ENCODE data around the gene CYP2C8. TPM values are rescaled to one million over a fixed set of nuclear protein-coding genes. Genes with fewer than 3 reads are reported as not detected.

Gene CYP2C8
- total and polyA plus RNA-seq, 2 donors (not counting 1 experiment from before 2014, with no cell fraction given) = 1.9 to 2.1 TPM

DNA sequence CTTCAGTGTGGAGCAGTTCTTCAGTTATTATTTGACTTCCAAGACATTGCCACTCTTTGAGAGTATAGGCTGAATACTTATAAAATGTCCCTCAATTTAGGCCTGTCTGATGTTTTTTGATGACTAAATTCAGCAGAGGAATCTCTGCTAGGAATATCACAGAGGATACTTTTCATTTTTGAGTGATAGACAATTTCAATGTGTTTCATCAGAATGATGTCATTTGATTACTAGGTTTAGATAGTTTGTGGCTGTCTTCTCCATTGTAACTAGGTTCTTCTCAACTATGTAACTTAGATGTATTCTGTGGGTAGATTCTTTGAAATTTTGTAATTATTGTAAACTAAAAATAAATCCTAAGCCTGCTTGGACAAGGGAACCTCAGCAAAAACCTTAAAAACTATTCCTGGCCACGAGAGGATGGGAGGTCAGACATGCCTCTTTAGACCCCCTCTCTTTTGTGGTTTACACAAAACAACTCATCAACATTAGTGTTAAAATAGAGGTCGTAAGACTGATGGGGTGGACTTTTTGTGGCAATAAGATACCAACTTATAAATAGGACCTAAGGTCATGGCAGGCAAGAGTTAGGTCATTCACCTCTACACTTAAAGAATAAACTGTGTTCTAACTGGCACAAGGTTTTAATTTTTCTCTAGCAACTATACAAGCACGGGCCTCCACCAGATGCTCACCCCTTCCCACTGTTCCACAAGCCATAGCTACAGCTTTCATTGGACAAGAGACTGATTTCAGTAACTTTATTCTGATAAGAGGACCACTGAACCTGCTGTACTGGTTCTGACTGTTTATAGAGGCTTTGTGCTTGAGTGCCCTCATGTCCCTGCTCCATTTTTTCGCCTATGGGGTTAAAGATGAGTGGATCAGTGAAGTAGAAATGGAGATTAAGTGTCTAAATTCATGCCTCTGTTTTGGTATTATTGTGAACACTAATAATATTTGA lies 33.7 kb downstream of the CYP2C8 start:
- H3K79me2 ChIP-seq (ENCODE audit: control insufficient read depth, insufficient read depth, low read length) = no peaks in the 10 kb centered on the region
- no peak overlapping the region for H2AFZ ChIP-seq (ENCODE audit: insufficient read depth, low read depth, low read length, poor library complexity, severe bottlenecking)
- Mint-ChIP-seq H3K27ac (no peak overlapping the region), H3K4me1 (no peaks in the 10 kb centered on the region), H3K27me3 (peaks cover 13% of the 10 kb centered on the region), H3K4me3 (no peak overlapping the region), H3K9me3 (ENCODE audit: insufficient read depth) (no peaks in the 10 kb centered on the region)
- no peak for TF ChIP-seq EZH2 (IDR thresholded peaks at IDR 0.05; ENCODE audit: borderline replicate concordance, insufficient read depth, low read depth, low read length, poor library complexity, severe bottlenecking)
- TF ChIP-seq, protein P1, sequence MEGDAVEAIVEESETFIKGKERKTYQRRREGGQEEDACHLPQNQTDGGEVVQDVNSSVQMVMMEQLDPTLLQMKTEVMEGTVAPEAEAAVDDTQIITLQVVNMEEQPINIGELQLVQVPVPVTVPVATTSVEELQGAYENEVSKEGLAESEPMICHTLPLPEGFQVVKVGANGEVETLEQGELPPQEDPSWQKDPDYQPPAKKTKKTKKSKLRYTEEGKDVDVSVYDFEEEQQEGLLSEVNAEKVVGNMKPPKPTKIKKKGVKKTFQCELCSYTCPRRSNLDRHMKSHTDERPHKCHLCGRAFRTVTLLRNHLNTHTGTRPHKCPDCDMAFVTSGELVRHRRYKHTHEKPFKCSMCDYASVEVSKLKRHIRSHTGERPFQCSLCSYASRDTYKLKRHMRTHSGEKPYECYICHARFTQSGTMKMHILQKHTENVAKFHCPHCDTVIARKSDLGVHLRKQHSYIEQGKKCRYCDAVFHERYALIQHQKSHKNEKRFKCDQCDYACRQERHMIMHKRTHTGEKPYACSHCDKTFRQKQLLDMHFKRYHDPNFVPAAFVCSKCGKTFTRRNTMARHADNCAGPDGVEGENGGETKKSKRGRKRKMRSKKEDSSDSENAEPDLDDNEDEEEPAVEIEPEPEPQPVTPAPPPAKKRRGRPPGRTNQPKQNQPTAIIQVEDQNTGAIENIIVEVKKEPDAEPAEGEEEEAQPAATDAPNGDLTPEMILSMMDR (IDR thresholded peaks at IDR 0.05) = no peak
- H3K9me3 ChIP-seq (ENCODE audit: control extremely low read depth in 1 of 3, control insufficient read depth in 2 of 3, insufficient read depth in 1 of 3, low read length in 2 of 3) = no peaks in the 10 kb centered on the region
- H4K20me1 ChIP-seq (ENCODE audit: control insufficient read depth, insufficient read depth, low read length, poor library complexity, severe bottlenecking) = no peaks in the 10 kb centered on the region
- no peak overlapping the region for H3K9ac ChIP-seq (ENCODE audit: low read length)
- ATAC-seq (ENCODE audit: low read depth) = no peak
- ChIA-PET POLR2A (no interaction called here), CTCF (no interaction called here)
- no peak overlapping the region for H3K27ac ChIP-seq (ENCODE audit: low read length in 2 of 2)
- DNase-seq = no peak
- H3K4me1 ChIP-seq (ENCODE audit: control insufficient read depth in 2 of 2, insufficient read depth in 2 of 2, low read length in 2 of 2) = no peaks in the 10 kb centered on the region
- H3K4me3 ChIP-seq (ENCODE audit: control extremely low read depth in 1 of 5, extremely low read depth in 1 of 5, insufficient read depth in 1 of 5, low read depth in 2 of 5, low read length in 4 of 5) = no peak overlapping the region
- intact Hi-C loops (cut with micrococcal nuclease) = no loop called here
- H3K4me2 ChIP-seq (replicated peaks; ENCODE audit: low read depth, low read length, poor library complexity, severe bottlenecking) = no peak overlapping the region
- no peaks in the 10 kb centered on the region for H3K27me3 ChIP-seq (replicated peaks in 1 of 4; ENCODE audit: control extremely low read depth in 1 of 4, control insufficient read depth in 3 of 4, insufficient read depth in 4 of 4, low read length in 3 of 4)
- no peaks in the 10 kb centered on the region for H3K36me3 ChIP-seq (replicated peaks in 1 of 2; ENCODE audit: control extremely low read depth in 1 of 2, control insufficient read depth in 1 of 2, extremely low read depth in 1 of 2, insufficient read depth in 2 of 2, low read length in 1 of 2)
- WGBS (ENCODE audit: insufficient coverage) = no CpG with 5 or more reads among the region's 4 CpGs

DNA sequence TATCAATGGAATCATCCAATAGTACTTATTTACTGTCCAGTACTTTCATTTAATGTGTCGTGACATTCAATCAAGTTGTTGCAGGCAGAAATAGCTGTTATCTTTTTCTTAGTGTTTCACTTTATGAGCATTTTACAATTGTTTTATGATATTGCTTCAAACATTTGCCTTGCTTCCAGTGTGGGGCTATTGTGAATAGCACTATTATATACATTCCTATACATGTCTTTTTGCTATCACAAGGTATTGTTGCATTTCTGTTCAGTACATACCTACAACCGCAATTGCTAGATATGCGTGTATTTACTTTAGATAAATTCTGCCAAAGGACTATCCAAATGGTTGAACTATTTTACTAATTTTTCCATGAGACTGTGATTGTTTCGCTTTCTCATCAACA lies 34.9 kb downstream of the CYP2C8 start:
- intact Hi-C loops (cut with micrococcal nuclease) = no loop called here
- no peak overlapping the region for H3K27ac ChIP-seq (ENCODE audit: low read length in 2 of 2)
- Mint-ChIP-seq H3K4me1 (no peaks in the 10 kb centered on the region), H3K27ac (no peak overlapping the region), H3K27me3 (peaks cover 17% of the 10 kb centered on the region), H3K4me3 (no peak overlapping the region), H3K9me3 (ENCODE audit: insufficient read depth) (no peaks in the 10 kb centered on the region)
- no peaks in the 10 kb centered on the region for H3K27me3 ChIP-seq (replicated peaks in 1 of 4; ENCODE audit: control extremely low read depth in 1 of 4, control insufficient read depth in 3 of 4, insufficient read depth in 4 of 4, low read length in 3 of 4)
- ATAC-seq (ENCODE audit: low read depth) (no peak), DNase-seq (no peak)
- no peak for TF ChIP-seq EZH2 (IDR thresholded peaks at IDR 0.05; ENCODE audit: borderline replicate concordance, insufficient read depth, low read depth, low read length, poor library complexity, severe bottlenecking)
- TF ChIP-seq, protein P1 (IDR thresholded peaks at IDR 0.05) = no peak
- no peak overlapping the region for H2AFZ ChIP-seq (ENCODE audit: insufficient read depth, low read depth, low read length, poor library complexity, severe bottlenecking)
- H4K20me1 ChIP-seq (ENCODE audit: control insufficient read depth, insufficient read depth, low read length, poor library complexity, severe bottlenecking) = no peaks in the 10 kb centered on the region
- H3K4me1 ChIP-seq (ENCODE audit: control insufficient read depth in 2 of 2, insufficient read depth in 2 of 2, low read length in 2 of 2) = no peaks in the 10 kb centered on the region
- no CpG with 5 or more reads among the region's 4 CpGs for WGBS (ENCODE audit: insufficient coverage)
- no peaks in the 10 kb centered on the region for H3K9me3 ChIP-seq (ENCODE audit: control extremely low read depth in 1 of 3, control insufficient read depth in 2 of 3, insufficient read depth in 1 of 3, low read length in 2 of 3)
- no peak overlapping the region for H3K9ac ChIP-seq (ENCODE audit: low read length)
- CTCF ChIA-PET = no interaction called here
- no peaks in the 10 kb centered on the region for H3K79me2 ChIP-seq (ENCODE audit: control insufficient read depth, insufficient read depth, low read length)
- POLR2A ChIA-PET = no interaction called here
- H3K4me2 ChIP-seq (replicated peaks; ENCODE audit: low read depth, low read length, poor library complexity, severe bottlenecking) = no peak overlapping the region
- no peaks in the 10 kb centered on the region for H3K36me3 ChIP-seq (replicated peaks in 1 of 2; ENCODE audit: control extremely low read depth in 1 of 2, control insufficient read depth in 1 of 2, extremely low read depth in 1 of 2, insufficient read depth in 2 of 2, low read length in 1 of 2)
- no peak overlapping the region for H3K4me3 ChIP-seq (ENCODE audit: control extremely low read depth in 1 of 5, extremely low read depth in 1 of 5, insufficient read depth in 1 of 5, low read depth in 2 of 5, low read length in 4 of 5)
